GM08714 (cell line): ENCODE results near the gene PEAR1.

Experiments
- H3K4me3 ChIP-seq: fragments of 200-500 bp; sonication (Bioruptor generic); 2 replicates; pipeline ENCODE4 v1.5.1; 2014; ENCODE audit warnings: mild to moderate bottlenecking, low read length, inconsistent platforms
- ZNF274 ChIP-seq: IDR thresholded peaks from 2 replicates; pipeline ENCODE4 v1.6.1; 2012; ENCODE audit warnings: mild to moderate bottlenecking, low read depth, low read length

PEAR1 gene

GRCh38 chr1:156947818-156948525 is 54.5 kb downstream of the PEAR1 start:
- no peak overlapping the region for H3K4me3 ChIP-seq
- no peak for TF ChIP-seq ZNF274

- TF ChIP-seq ZNF274, result no peak
- no peak overlapping the region for H3K4me3 ChIP-seq
Measured at GRCh38 chr1:156948708-156949107, 55.2 kb downstream of the PEAR1 start.

GRCh38 chr1:156949127-156949526 is 55.6 kb downstream of the PEAR1 start:
- no peak for TF ChIP-seq ZNF274
- no peak overlapping the region for H3K4me3 ChIP-seq

- H3K4me3 ChIP-seq, result no peak overlapping the region
- TF ChIP-seq ZNF274, result no peak
Measured at GRCh38 chr1:156951371-156951770, 57.9 kb downstream of the PEAR1 start.

GRCh38 chr1:156953571-156953970 is 60.1 kb downstream of the PEAR1 start:
- H3K4me3 ChIP-seq, result no peak overlapping the region
- TF ChIP-seq ZNF274, result no peak

- H3K4me3 ChIP-seq, result no peak overlapping the region
- TF ChIP-seq ZNF274, result no peak
Measured at GRCh38 chr1:156956333-156956732, 62.8 kb downstream of the PEAR1 start.

GRCh38 chr1:156957634-156958033 is 64.1 kb downstream of the PEAR1 start:
- no peak overlapping the region for H3K4me3 ChIP-seq
- TF ChIP-seq ZNF274, result no peak

- H3K4me3 ChIP-seq, result no peak overlapping the region
- no peak for TF ChIP-seq ZNF274
Measured at GRCh38 chr1:156958247-156958714, 64.8 kb downstream of the PEAR1 start.

- no peak overlapping the region for H3K4me3 ChIP-seq
- TF ChIP-seq ZNF274, result no peak
Measured at GRCh38 chr1:156959414-156959813, 65.9 kb downstream of the PEAR1 start.

- TF ChIP-seq ZNF274, result no peak
- H3K4me3 ChIP-seq, result no peak overlapping the region
Measured at GRCh38 chr1:156959925-156960324, 66.4 kb downstream of the PEAR1 start.

GRCh38 chr1:156961709-156962108 is 68.2 kb downstream of the PEAR1 start:
- H3K4me3 ChIP-seq, result no peak overlapping the region
- no peak for TF ChIP-seq ZNF274

- TF ChIP-seq ZNF274, result no peak
Measured at GRCh38 chr1:156963621-156964020, 70.1 kb downstream of the PEAR1 start.

GRCh38 chr1:156964441-156964840 is 70.9 kb downstream of the PEAR1 start:
- TF ChIP-seq ZNF274, result no peak
- H3K4me3 ChIP-seq, result no peak overlapping the region

More at GRCh38 chr1:156963621-156964020, 70.1 kb downstream of the PEAR1 start:
- H3K4me3 ChIP-seq, result no peak overlapping the region
